K562 (cell line): ENCODE measurements around the gene VARS1. TPM values are rescaled to one million over a fixed set of nuclear protein-coding genes. Genes with fewer than 3 reads are reported as not detected.

Source experiments
- ATAC-seq: fragments of 200-7000 bp; cut with Tn5 transposase; 3 replicates; pipeline ENCODE4 v1.9.1; 2020; ENCODE audit warnings: moderate library complexity
- BruUV-seq: library from RNA; stranded (reverse); fragments of 400-500 nt; replicated peaks from 2 replicates; lab custom pipeline; 2021; lab: Mats Ljungman, UMichigan
- CTCF ChIA-PET: fragments of 300-600 bp; formaldehyde crosslinking; extraction: SDS; loops from one replicate; lab custom pipeline; 2021; ENCODE audit warnings: low intra/inter-chr PET ratio; lab: Yijun Ruan, JAX
- POLR2A ChIA-PET: fragments of 300-600, 350-650 bp; sonication (Branson Sonifier 250); formaldehyde crosslinking; extraction: SDS; loops from one replicate; lab custom pipeline; 2021; ENCODE audit warnings: antibody characterized with exemption, inconsistent platforms; lab: Yijun Ruan, JAX
- DNase-seq, 4 experiments: peaks; one replicate each; pipeline versions ENCODE4 v3.0.0 to v3.0.0-alpha.2; 2011 to 2018; ENCODE audit warnings: low spot score in 3 of 4, mixed read lengths in 3 of 4; ENCODE audit errors: extremely low read depth in 1 of 4
- FAIRE-seq: peaks from 2 replicates; lab custom pipeline; 2011; peaks lifted over from hg19 to GRCh38; lab: Jason Lieb, UNC
- H2AFZ ChIP-seq: 2 replicates; pipeline ENCODE4 v1.6.0; 2011; ENCODE audit warnings: low read depth, low read length, control low read depth, inconsistent platforms
- H3K27ac ChIP-seq: fragments of 200-600 bp; 3 replicates; pipeline ENCODE4 v1.8.0; 2011; ENCODE audit warnings: low read depth, mild to moderate bottlenecking, control low read depth, inconsistent platforms, low read length, moderate library complexity, mixed read lengths; ENCODE audit errors: extremely low read depth
- H3K27me3 ChIP-seq, 2 experiments: fragments of 300-600 bp in 1 of 2; 2 replicates in 1 of 2; 3 replicates in 1 of 2; pipeline versions ENCODE4 v1.6.0 to v1.8.0; 2011; ENCODE audit warnings: inconsistent platforms in 2 of 2, low read length in 2 of 2, mild to moderate bottlenecking in 1 of 2, mixed read lengths in 1 of 2, moderate library complexity in 1 of 2; ENCODE audit not compliant: control insufficient read depth in 2 of 2, insufficient read depth in 2 of 2
- H3K36me3 ChIP-seq: fragments of 300-600 bp; 3 replicates; pipeline ENCODE4 v1.8.0; 2011; ENCODE audit warnings: mild to moderate bottlenecking, low read length, inconsistent platforms; ENCODE audit not compliant: control insufficient read depth, insufficient read depth
- H3K4me1 ChIP-seq, 2 experiments: fragments of 200-600 bp in 1 of 2; replicated peaks in 1 of 2; 2 replicates in 1 of 2; 3 replicates in 1 of 2; pipeline versions ENCODE4 v1.5.1 to v1.8.0; 2011; ENCODE audit warnings: inconsistent platforms in 2 of 2, low read length in 2 of 2, mild to moderate bottlenecking in 1 of 2, mixed read lengths in 1 of 2, moderate library complexity in 1 of 2; ENCODE audit not compliant: control insufficient read depth in 2 of 2, insufficient read depth in 2 of 2
- H3K4me2 ChIP-seq: 2 replicates; pipeline ENCODE4 v1.6.1; 2011; ENCODE audit warnings: low read length, control low read depth, inconsistent platforms, mixed read lengths; ENCODE audit not compliant: insufficient read depth
- H3K4me3 ChIP-seq: fragments of 200-600 bp; sonication (generic), shearing (Covaris generic); 2 replicates; pipeline ENCODE4 v1.5.1; 2016; ENCODE audit warnings: control low read depth, inconsistent platforms
- H3K79me2 ChIP-seq: fragments of 200-600 bp; 3 replicates; pipeline ENCODE4 v1.8.0; 2011; ENCODE audit warnings: low read length, inconsistent platforms; ENCODE audit not compliant: control insufficient read depth, insufficient read depth
- H3K9ac ChIP-seq, 2 experiments: 2 replicates each; pipeline versions ENCODE4 v1.6.0 to v1.6.1; 2011; ENCODE audit warnings: low read depth in 2 of 2, low read length in 2 of 2, control low read depth in 1 of 2, inconsistent platforms in 1 of 2, mild to moderate bottlenecking in 1 of 2, mixed read lengths in 1 of 2; ENCODE audit not compliant: insufficient read depth in 1 of 2
- H3K9me1 ChIP-seq: one replicate; pipeline ENCODE4 v1.6.0; 2011; ENCODE audit warnings: inconsistent platforms, mild to moderate bottlenecking, low read length, moderate library complexity; ENCODE audit not compliant: control insufficient read depth, insufficient read depth
- H3K9me3 ChIP-seq: replicated peaks from 2 replicates; pipeline ENCODE4 v1.5.1; 2011; ENCODE audit warnings: low read depth, low read length, inconsistent platforms; ENCODE audit not compliant: control insufficient read depth, insufficient read depth
- H4K20me1 ChIP-seq: replicated peaks from 2 replicates; pipeline ENCODE4 v1.6.1; 2011; ENCODE audit warnings: low read length, inconsistent platforms, mixed read lengths; ENCODE audit not compliant: control insufficient read depth, insufficient read depth
- ARHGAP35 ChIP-seq: fragments of 450-650 bp; IDR thresholded peaks from 2 replicates; pipeline ENCODE4 v1.6.1; 2018; ENCODE audit not compliant: partially characterized antibody
- CBX1 ChIP-seq: sonication (generic); IDR thresholded peaks from 2 replicates; pipeline ENCODE4 v1.6.1; 2016; ENCODE audit warnings: antibody characterized with exemption, low read depth, mild to moderate bottlenecking
- CGGBP1 ChIP-seq: fragments of 250-450 bp; sonication (Bioruptor Pico); IDR thresholded peaks from 2 replicates; pipeline ENCODE4 v1.9.0; 2021; ENCODE audit warnings: mild to moderate bottlenecking
- E2F3 ChIP-seq: fragments of 250-450 bp; sonication (Bioruptor Pico); IDR thresholded peaks from 2 replicates; pipeline ENCODE4 v1.4.0; 2020; ENCODE audit warnings: mild to moderate bottlenecking
- MCM2 ChIP-seq: fragments of 450-650 bp; IDR thresholded peaks from 2 replicates; pipeline ENCODE4 v1.6.1; 2017; ENCODE audit warnings: low read depth, mild to moderate bottlenecking
- MCM3 ChIP-seq: fragments of 450-650 bp; IDR thresholded peaks from 2 replicates; pipeline ENCODE4 v1.6.1; 2016
- POLR2G ChIP-seq: fragments of 200-400 bp; formaldehyde crosslinking; IDR thresholded peaks from 2 replicates; pipeline ENCODE4 v1.6.1; 2017; ENCODE audit warnings: low read depth, mild to moderate bottlenecking, antibody characterized with exemption, low read length, moderate library complexity
- RBFOX2 ChIP-seq: fragments of 200-400 bp; formaldehyde crosslinking; IDR thresholded peaks from 2 replicates; pipeline ENCODE4 v1.6.1; 2017; ENCODE audit warnings: low read depth, mild to moderate bottlenecking, low read length, moderate library complexity
- RREB1 ChIP-seq: fragments of 250-450 bp; sonication (Bioruptor Pico); IDR thresholded peaks from 2 replicates; pipeline ENCODE4 v1.4.0; 2020
- SRF ChIP-seq, 2 experiments: fragments of 250-450, 450-650 bp in 1 of 2; sonication (Bioruptor Pico) in 1 of 2; sonication (generic) in 1 of 2; formaldehyde crosslinking; IDR thresholded peaks; 2 replicates each; pipeline versions ENCODE4 v1.5.0 to v1.5.1; 2020 to 2022; ENCODE audit warnings: mild to moderate bottlenecking in 1 of 2, missing genetic modification reagents in 1 of 2
- ZBTB33 ChIP-seq: sonication (generic); formaldehyde crosslinking; IDR thresholded peaks from 2 replicates; pipeline ENCODE4 v1.8.1; 2023; ENCODE audit warnings: mild to moderate bottlenecking, missing genetic modification reagents
- ZKSCAN8 ChIP-seq: fragments of 200-800 bp; sonication (Bioruptor generic); IDR thresholded peaks from 2 replicates; pipeline ENCODE4 v1.6.1; 2016; ENCODE audit warnings: missing genetic modification characterization, missing compliant biosample characterization
- ZNF384 ChIP-seq: IDR thresholded peaks from 2 replicates; pipeline ENCODE4 v1.6.1; 2012; ENCODE audit warnings: low read depth, low read length, improper control_type of control experiment
- WGBS: fragments of 100-300 bp; shearing (Covaris generic); methylation state at CpG from one replicate; pipeline ENCODE4 v1.1.6; 2016; ENCODE audit warnings: low coverage, mixed read lengths; ENCODE audit not compliant: insufficient coverage; ENCODE audit errors: missing lambda C conversion rate; 5-methylcytosine and 5-hydroxymethylcytosine counted together
- in situ Hi-C: fragments of 300-500 bp; cut with MboI; formaldehyde crosslinking; loops from 4 replicates; pipeline ENCODE4 v1.15.0; 2018; ENCODE audit warnings: inconsistent platforms, mixed read lengths
- intact Hi-C: fragments of 100-400 bp; cut with micrococcal nuclease; formaldehyde crosslinking; loops from 2 replicates; pipeline ENCODE4 v1.14.2; 2022
- polyA plus RNA-seq, 8 experiments: library from polyadenylated mRNA; depleted of rRNA in 4 of 8; stranded (reverse) in 5 of 8; unstranded in 3 of 8; fragments of >200 nt; fragmentation: Nextera tagmentation in 2 of 8; fragmentation: Illumina TruSeq in 1 of 8; extraction: Ambion mirVana in 2 of 8; extraction: Trizol in 1 of 8; gene quantifications; 2 replicates each; pipeline versions ENCODE4 v1.2.1 to v1.2.3, GENCODE V29; 2011 to 2014; ENCODE audit warnings: inconsistent platforms in 1 of 8, missing spikeins in 1 of 8
- total RNA-seq, 7 experiments: library from RNA; depleted of rRNA in 6 of 7; stranded (reverse); fragments of >200 nt in 6 of 7; fragmentation: Illumina TruSeq in 2 of 7; extraction: Trizol in 2 of 7; gene quantifications; 2 replicates each; pipeline versions ENCODE4 v1.2.1 to v1.2.3, GENCODE V29; 2011 to 2021; ENCODE audit warnings: low replicate concordance in 1 of 7

Gene VARS1
- total and polyA plus RNA-seq, 9 of the 15 experiments (the other 6 are each of a cell fraction or from before 2014, with no cell fraction given) = 2.9 to 488 (median 130) TPM

GRCh38 chr6:31778999-31779885 lies 16.3 kb downstream of the VARS1 start:
- BruUV-seq = no TSS peak
- Histone ChIP-seq H3K36me3 (peaks cover 69% of the 10 kb centered on the region; the same call in 2 of the 3 replicates), H3K27ac (peak overlapping the region; percentile 87; the same call in 1 of the 3 replicates), H3K79me2 (no peaks in the 10 kb centered on the region), H4K20me1 (no peaks in the 10 kb centered on the region), H3K4me1 (peaks cover 39 to 76% of the 10 kb centered on the region in 2 experiments), H3K9ac (peak overlapping the region in 1 of 2 experiments; percentile 42; a peak in 2 of 4 replicates), H3K9me1 (peaks cover 6% of the 10 kb centered on the region), H2AFZ (no peak overlapping the region), H3K4me3 (no peak overlapping the region), H3K27me3 (no peaks in the 10 kb centered on the region), H3K4me2 (no peak overlapping the region), H3K9me3 (no peaks in the 10 kb centered on the region)
- intact Hi-C loops = loop anchor here (10.0 kb wide), 1 partner anchor 234 kb away; the partner anchor contains the start of genes ATP6V1G2, DDX39B and NFKBIL1
- ATAC-seq (no peak), FAIRE-seq (no peak), DNase-seq (no peak)
- in situ Hi-C loops = no loop called here
- CTCF ChIA-PET = interaction anchor here (0.6 kb wide), 1 partner anchor 17 kb away, joined by 3 read pairs; no protein-coding TSS in a partner anchor
- POLR2A ChIA-PET = interaction anchor here (0.6 to 8.8 kb wide), 14 partner anchors 10 to 68 kb away, joined by 3 to 47 read pairs (median 6); partner anchors contain the start of genes DDAH2, HSPA1B, LSM2 and LY6G6C
- whole genome bisulfite sequencing = 92% methylated on average over 43 of the region's 43 CpGs
- TF ChIP-seq MCM2 (no peak), CBX1 (no peak), ZNF384 (no peak), POLR2G (peak; percentile 46), ARHGAP35 (no peak), SRF (CRISPR knock-in tag; IDR thresholded peaks at IDR 0.05) (no peak), E2F3 (CRISPR knock-in tag) (no peak), RBFOX2 (peak; percentile 52), MCM3 (no peak), RREB1 (peak; percentile 61; the same call in 1 of the 2 replicates), ZKSCAN8 (no peak), ZBTB33 (CRISPR knock-in tag) (peak; percentile 60; the same call in 1 of the 2 replicates), CGGBP1 (CRISPR knock-in tag) (no peak)
